Measurements from ENCODE around the gene PRSS1.

- TF ChIP-seq POLR2A (IDR thresholded peaks at IDR 0.05; ENCODE audit: low read length), result no peak
- TF ChIP-seq GATA1 (IDR thresholded peaks at IDR 0.05; ENCODE audit: low read depth, low read length), result no peak
Observed at GRCh38 chr7:142733271-142733670, 16.0 kb upstream of the PRSS1 start.

Measured in erythroblast (primary cell).